ENCODE data around the gene PTPRR. TPM values are rescaled to one million over a fixed set of nuclear protein-coding genes. Genes with fewer than 3 reads are reported as not detected.

Gene PTPRR
- total RNA-seq, 1 donor from 2014 or later, result not detected

DNA sequence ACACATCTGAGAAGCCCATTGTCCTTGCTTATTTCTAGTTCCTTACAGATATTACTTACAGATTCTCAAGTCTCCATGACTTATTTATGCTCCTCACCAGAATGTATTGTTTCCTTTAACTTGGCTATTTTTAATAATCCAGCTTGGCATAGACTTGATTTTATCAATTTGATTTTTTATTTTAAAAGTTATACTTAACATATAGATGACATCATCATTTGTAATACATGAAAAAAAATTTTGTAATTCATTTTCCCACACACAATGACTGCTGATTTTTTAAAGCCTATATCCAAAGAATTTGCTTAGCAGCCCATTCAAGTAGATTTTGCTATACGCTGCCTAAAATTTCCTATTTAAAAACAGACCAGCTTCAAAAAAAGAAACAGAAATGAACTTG is 39.8 kb downstream of the PTPRR start:
- Mint-ChIP-seq H3K4me3 (ENCODE audit: unreplicated experiment) (no peak overlapping the region), H3K27ac (ENCODE audit: unreplicated experiment) (no peak overlapping the region), H3K4me1 (ENCODE audit: low read depth) (no peaks in the 10 kb centered on the region), H3K36me3 (ENCODE audit: low read depth) (no peaks in the 10 kb centered on the region), H3K27me3 (ENCODE audit: low read depth) (no peaks in the 10 kb centered on the region), H3K9me3 (ENCODE audit: low read depth) (no peaks in the 10 kb centered on the region)
- no peak for DNase-seq (ENCODE audit: low spot score)
- TF ChIP-seq, protein P1, sequence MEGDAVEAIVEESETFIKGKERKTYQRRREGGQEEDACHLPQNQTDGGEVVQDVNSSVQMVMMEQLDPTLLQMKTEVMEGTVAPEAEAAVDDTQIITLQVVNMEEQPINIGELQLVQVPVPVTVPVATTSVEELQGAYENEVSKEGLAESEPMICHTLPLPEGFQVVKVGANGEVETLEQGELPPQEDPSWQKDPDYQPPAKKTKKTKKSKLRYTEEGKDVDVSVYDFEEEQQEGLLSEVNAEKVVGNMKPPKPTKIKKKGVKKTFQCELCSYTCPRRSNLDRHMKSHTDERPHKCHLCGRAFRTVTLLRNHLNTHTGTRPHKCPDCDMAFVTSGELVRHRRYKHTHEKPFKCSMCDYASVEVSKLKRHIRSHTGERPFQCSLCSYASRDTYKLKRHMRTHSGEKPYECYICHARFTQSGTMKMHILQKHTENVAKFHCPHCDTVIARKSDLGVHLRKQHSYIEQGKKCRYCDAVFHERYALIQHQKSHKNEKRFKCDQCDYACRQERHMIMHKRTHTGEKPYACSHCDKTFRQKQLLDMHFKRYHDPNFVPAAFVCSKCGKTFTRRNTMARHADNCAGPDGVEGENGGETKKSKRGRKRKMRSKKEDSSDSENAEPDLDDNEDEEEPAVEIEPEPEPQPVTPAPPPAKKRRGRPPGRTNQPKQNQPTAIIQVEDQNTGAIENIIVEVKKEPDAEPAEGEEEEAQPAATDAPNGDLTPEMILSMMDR (IDR thresholded peaks at IDR 0.05), result no peak

DNA sequence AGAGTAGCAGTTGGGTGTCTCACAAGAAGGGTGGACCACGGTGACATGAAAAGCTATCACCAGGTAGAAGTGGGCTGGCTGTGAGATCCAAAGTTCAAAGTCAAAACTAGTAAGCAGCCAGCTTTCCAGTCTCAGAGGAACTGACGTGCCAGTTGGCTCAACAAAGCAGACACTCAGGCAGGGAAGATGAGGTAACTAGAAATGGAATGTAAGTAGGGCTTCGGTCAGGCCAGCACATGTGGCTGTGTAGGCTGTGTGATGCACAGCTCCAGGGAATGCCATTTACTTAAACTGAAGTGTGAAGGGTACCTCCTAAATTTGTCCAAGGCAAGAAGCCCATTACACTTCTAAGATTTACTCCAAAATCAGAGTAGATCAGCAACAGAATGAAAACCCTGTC is 43.6 kb downstream of the PTPRR start:
- TF ChIP-seq, protein P1 (IDR thresholded peaks at IDR 0.05), result no peak
- no peaks in the 10 kb centered on the region for H3K9me3 Mint-ChIP-seq (ENCODE audit: low read depth)
- no peak overlapping the region for H3K4me3 Mint-ChIP-seq (ENCODE audit: unreplicated experiment)
- no peaks in the 10 kb centered on the region for H3K27me3 Mint-ChIP-seq (ENCODE audit: low read depth)
- no peaks in the 10 kb centered on the region for H3K36me3 Mint-ChIP-seq (ENCODE audit: low read depth)
- no peak overlapping the region for H3K27ac Mint-ChIP-seq (ENCODE audit: unreplicated experiment)
- no peaks in the 10 kb centered on the region for H3K4me1 Mint-ChIP-seq (ENCODE audit: low read depth)
- no peak for DNase-seq (ENCODE audit: low spot score)

DNA sequence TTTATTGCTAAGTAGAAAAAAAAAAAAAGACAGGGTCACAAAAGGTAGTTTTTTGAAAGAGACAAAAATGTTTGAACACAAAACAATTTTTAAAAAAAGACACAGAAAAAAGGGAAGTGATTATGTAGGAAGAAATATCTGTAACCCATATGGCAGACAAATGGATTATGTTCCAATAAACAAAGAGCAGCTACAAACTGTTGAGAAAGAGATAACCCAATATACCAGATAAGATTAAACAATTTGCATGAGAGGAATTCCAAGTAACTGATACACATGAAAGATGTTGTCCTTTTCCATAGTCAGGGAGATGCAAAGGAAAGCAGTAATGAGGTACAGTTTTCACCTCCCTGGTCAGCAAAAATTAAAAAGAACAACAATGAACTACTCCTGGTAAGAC is 44.9 kb downstream of the PTPRR start:
- no peak for DNase-seq (ENCODE audit: low spot score)
- Mint-ChIP-seq H3K36me3 (ENCODE audit: low read depth) (no peaks in the 10 kb centered on the region), H3K9me3 (ENCODE audit: low read depth) (no peaks in the 10 kb centered on the region), H3K27ac (ENCODE audit: unreplicated experiment) (no peak overlapping the region), H3K4me1 (ENCODE audit: low read depth) (no peaks in the 10 kb centered on the region), H3K4me3 (ENCODE audit: unreplicated experiment) (no peak overlapping the region), H3K27me3 (ENCODE audit: low read depth) (no peaks in the 10 kb centered on the region)
- TF ChIP-seq, protein P1 (IDR thresholded peaks at IDR 0.05), result no peak

DNA sequence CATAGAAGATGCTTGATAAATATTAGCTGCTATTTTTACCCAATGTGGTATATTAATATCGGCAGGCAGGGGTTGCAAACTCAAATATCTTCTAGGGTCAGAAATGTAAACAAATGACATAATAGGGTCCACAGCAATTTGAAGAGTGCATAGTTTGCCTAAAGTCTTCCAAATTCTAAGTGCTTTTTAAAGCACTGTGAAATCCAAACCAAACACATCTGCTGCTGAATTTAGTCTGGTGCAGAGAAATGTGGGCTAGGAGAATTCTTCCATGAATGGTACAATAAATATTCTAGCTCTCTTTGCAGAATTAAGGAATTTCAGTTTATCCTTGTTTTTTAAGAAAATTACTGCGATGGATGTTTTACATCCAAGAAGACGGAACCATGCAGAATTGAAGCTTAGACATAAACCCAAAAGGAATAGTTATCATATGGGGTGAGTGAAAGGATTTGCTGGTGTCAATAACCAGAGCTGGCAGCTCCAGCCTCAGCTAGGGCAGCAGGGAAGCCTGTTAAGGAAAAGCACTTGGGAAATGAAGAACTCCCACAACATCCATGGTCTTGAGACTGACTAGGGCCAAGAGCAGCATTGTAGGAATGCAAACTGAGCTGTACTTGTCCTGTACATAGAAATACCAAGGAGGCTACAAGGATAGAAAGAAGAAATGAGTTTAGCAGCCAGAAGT is 65.5 kb downstream of the PTPRR start:
- Mint-ChIP-seq H3K4me3 (ENCODE audit: unreplicated experiment) (no peak overlapping the region), H3K36me3 (ENCODE audit: low read depth) (no peaks in the 10 kb centered on the region), H3K4me1 (ENCODE audit: low read depth) (peaks cover 12% of the 10 kb centered on the region), H3K27ac (ENCODE audit: unreplicated experiment) (no peak overlapping the region), H3K9me3 (ENCODE audit: low read depth) (no peaks in the 10 kb centered on the region), H3K27me3 (ENCODE audit: low read depth) (peaks cover 11% of the 10 kb centered on the region)
- DNase-seq (ENCODE audit: low spot score), result no peak
- TF ChIP-seq, protein P1 (IDR thresholded peaks at IDR 0.05), result no peak

DNA sequence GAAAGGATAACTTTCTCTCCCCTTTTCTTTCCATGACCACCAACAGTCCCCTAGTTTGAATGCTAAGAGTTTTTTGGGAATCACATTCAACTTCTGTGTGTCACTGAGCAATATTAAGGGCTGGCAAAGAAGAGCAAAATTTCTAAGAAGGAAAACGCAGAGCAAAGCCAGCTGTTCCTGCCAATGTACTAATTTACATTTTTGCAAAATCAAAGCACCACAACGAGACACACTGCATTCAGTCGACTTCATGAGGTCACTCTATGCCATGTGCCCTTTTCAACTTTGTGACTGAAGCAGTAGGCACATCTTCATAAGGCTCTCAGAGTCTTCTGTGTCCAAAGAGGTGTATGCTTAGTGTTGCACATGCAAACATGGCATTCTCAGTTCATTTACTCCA is 66.4 kb downstream of the PTPRR start:
- Mint-ChIP-seq H3K27me3 (ENCODE audit: low read depth) (peaks cover 8% of the 10 kb centered on the region), H3K9me3 (ENCODE audit: low read depth) (no peaks in the 10 kb centered on the region), H3K36me3 (ENCODE audit: low read depth) (no peaks in the 10 kb centered on the region), H3K27ac (ENCODE audit: unreplicated experiment) (no peak overlapping the region), H3K4me1 (ENCODE audit: low read depth) (peaks cover 17% of the 10 kb centered on the region), H3K4me3 (ENCODE audit: unreplicated experiment) (no peak overlapping the region)
- TF ChIP-seq, protein P1 (IDR thresholded peaks at IDR 0.05), result no peak
- DNase-seq (ENCODE audit: low spot score), result no peak

Data from chondrocyte (in vitro differentiated cells).